Femur (tissue), 1 donor: Measurements from ENCODE around the gene SEC31A.
"Not testable (repeated sequence)": the region's sequence is repeated elsewhere in the genome, so short reads cannot be mapped to it uniquely, and the experiment has no call there.

Source experiments
- DNase-seq: peaks from one replicate; pipeline ENCODE4 v3.0.0-alpha.2; 2017

SEC31A gene

DNA sequence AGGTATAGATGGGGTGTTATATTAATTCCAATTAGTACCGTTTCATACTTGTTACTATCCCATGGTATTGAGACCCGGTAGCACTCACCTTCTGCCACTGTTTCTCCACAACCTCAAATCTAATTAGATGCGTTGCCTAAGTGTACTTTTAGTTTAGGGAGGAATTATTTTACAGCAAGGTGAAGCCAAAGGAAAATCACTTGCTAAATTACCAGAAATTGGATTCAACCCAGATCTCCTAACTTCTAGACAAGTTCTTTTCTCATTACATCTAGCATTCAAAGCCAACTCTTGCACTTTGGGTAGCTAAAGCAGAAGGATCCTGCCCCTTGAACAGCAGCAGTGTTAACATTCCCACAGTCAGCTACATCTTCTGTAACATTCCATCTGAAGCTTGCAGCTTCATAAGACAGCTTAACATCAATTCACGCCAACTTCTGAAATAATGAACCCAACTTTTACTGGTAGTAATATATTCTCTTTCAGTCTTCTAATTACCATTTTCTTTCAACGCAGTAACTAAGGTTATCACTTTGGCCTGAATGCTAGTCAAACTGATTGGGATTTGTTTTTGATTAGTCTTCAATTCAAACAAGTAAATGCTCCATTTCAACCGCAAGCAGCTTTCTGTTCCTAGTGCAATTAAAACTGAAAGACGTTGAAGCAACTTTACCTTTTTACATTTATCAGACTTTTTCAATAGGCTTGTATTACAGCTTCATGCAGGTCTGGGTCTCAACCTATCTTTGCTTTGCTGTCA, 934 bp upstream of the SEC31A start:
- DNase-seq: no peak

DNA sequence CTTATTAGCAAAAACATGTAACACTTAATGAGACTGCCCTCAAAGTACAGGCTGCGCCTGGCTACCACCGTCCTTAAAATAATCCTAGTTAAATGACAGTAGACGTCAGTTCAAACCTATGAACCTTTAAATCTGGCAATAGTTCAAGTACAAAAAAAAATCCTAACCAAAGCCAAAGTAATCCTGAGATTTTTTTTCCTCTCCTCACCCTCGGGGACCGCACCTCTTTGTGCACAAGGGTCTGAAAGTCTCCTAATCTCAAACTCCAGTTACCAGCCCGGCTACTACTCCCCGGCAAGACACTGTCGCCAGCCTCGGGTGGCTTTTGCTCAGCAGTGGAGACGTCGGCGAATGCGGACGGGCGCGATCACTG, 439 bp downstream of the SEC31A start:
- no peak for DNase-seq

DNA sequence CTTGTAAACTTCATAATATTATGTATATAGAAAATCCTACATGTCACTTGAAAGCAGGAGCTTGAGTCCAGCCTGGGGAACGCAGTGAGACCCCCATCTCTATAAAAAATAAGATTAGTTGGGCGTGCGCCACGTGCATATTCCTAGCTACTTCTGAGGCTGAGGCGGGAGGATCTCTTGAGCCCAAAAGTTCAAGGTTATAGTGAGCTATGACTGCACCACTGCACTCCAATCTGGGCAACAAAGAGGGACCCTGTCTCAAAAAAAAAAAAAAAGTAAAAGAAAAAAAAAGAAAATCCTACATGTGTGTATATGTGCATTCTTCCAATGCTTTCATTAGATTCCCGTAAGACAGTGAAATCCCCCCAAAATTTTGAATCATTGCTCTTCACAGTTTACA, 1.7 kb downstream of the SEC31A start:
- DNase-seq: no peak

DNA sequence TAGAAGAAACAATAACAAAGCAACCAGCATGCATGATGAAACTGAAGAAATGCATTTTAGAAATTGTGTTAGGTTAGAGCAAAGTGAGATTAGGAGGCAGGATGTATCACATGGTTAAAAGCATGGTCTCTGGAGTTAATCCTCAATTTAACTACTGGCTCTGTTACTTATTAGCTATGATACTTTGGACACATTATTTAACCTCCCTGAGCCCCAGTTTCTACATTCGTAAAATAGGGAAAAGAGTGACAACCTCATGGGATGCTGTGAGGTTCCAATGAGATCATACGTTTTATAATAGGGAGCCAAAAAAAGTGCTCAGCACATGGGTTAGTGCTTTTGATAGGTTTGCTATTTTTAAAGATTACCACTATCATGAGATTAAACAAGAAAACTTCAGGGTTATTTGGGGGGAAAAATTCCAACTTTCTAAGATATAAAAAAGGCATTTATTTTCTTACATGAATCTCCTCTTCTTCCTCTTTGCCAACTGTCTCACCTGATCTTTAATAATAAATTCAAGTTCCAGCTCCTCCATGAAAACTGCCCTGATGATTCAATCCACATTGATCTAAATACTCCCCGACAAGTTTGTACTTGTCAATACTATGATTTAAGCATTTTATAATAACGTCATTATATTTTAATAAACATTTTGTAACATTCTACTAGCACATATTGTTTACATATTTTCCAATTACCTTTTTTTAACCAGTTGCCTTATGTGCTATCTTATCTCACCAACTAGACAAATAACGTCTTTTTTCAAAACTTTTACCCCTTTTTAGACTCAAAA, 4.6 kb downstream of the SEC31A start:
- no peak for DNase-seq

DNA sequence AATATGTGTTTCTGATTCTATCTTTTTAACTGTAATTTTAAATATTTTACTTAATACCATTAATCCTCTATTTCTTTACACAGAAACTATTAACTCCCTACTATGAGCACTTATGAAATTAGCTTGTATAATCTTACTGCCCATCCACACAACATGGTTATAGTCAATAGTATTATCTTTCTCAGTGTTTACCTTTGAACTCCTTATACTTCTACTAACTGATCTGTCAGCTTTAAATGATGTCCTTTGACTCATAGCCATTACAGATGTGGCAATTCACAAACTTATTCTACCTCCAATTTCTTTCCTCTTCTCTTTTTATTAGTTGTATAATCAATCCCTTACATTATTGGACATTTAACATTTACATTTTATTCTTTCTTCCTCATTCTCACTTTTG, 5.5 kb downstream of the SEC31A start:
- no peak for DNase-seq

DNA sequence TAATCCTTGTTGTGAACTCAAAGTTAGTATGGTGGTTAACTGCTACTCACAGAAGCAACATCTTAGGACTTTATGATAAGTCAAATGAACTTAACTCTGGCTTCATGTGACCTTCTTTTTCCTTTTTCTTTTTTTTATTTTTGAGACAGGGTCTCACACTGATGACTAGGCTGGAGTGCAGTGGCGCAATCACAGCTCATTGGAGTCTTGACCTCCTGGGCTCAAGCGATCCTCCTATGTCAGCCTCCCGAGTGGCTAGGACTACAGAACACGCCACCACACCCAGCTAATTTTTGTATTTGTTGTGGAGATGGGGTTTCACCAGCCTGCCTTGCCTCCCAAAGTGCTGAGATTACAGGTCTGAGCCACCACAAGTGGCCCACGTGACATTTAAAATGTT, 22.4 kb downstream of the SEC31A start:
- no peak for DNase-seq

DNA sequence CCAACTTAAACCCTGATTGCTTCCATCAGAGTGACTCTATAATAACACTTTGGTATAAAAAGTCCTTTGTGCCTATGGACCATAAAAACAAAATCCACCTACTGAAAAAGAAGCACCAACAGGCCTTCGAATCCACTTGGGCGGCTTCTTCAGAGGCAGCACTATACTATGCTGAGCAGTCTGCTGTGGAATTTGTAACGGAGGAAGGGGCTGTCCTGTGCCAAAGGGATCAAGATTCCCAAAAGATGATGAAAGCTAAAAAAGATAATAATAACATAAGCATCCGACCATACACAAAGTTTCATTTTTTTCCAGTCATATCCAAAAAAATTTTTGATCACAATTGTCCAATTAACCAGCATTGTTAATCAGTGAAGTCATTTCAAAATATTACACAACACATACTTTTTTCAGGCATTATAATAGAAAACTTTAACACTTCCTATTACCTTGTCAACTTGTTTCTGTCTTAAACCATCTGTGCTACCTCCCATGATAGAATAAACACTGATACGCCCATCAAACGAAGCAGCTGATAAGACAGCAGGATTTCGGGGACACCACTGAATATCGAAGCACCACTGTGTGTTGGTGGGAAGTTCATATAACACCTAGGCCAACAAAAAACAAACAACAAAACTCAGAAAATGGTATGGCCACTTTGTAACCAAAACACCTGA, 24.1 kb downstream of the SEC31A start:
- DNase-seq: no peak

DNA sequence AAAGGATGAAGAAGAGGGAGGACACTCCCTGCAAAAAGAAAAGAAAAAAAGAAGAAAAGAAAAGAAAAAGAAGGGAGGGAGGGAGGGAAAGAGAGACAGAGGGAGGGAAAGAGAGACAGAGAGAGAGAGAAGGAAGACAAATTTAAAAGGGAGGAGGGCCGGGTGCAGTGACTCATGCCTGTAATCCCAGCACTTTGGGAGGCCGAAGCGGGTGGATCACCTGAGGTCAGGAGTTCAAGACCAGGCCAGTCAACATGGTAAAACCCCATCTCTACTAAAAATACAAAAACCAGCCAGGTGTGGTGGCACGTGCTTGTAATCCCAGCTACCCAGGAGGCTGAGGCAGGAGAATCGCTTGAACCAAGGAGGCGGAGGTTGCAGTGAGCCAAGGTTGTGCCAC, 24.9 kb downstream of the SEC31A start:
- not testable (repeated sequence) for DNase-seq

DNA sequence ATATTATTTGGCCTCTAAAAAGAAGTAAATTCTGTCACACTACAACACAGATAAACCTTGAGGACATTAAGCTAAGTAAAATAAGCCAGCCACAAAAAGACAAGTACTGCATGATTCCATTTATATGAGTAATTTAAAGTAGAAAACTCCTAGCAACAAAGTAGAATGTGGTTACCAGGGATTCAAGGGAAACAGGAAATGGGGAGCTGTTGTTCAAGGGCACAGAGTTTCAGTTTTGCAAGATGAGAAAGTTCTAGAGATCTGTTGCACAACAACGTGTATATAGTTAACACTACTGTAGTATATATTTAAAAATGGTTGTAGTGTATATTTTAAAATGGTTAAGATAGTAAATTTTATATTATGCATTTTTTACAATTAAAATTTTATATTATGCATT, 25.4 kb downstream of the SEC31A start:
- DNase-seq: no peak

DNA sequence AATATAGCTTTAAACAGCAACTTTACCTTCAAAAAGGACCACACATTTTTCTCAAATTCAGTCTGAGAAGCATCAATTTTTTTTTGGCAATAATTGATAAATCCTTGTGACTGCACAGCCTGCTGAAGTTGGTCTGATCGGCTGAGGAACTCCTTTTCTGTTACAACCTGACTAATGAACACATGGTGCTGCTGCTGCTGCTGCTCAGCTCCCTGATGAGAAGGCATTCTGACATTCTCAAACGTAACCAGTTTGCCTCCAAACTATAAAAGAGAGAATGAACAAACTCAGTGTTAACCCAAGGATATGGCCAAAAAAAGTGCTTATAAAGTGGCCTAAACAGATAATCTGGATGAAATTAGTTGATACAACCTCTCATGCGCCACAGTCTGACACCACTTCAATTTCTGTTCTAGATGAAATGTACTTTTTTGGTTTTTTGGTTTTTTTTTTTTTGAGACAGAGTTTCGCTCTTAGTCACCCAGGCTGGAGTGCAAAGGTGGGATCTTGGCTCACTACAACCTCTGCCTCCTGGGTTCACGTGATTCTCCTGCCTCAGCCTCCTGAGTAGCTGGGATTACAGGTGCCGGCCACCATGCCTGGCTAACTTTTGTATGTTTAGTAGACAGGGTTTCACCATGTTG, 26.5 kb downstream of the SEC31A start:
- DNase-seq: no peak

DNA sequence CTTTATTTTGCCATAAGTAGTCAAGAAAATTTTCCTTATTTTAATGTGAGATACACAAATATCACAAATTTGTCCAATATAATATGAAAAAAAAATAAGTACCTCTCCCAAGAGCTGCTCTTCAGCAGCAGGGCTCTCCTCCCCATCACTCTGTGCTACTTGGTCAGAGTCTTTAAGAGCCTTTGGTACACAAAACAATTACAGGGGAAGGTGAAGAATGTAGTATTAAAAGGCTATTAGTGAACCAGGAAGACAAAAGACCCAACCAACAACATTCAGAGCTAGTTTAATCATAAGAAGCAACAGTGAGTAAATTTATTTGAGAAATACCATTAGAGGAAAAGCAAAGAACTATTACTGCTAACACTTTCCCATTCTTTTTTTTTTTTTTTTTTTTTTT, 29.4 kb downstream of the SEC31A start:
- no peak for DNase-seq

DNA sequence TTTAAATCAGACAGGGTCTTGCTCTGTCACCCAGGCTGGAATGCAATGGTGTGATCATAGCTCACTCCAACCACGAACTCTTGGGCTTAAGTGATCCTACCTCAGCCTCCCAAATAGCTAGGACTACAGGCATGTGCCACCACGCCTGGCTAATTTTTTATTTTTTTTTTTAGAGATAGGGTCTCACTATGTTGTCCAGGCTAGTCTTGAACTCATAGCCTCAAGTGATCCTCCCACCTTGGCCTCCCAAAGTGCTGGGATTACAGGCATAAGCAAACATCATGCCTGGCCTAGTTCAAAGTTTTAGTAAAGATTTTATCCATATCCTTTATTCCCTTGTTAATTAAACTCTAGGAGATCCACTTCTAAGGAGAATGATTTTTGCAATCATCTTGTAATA, 30.5 kb downstream of the SEC31A start:
- DNase-seq: not testable (repeated sequence)

DNA sequence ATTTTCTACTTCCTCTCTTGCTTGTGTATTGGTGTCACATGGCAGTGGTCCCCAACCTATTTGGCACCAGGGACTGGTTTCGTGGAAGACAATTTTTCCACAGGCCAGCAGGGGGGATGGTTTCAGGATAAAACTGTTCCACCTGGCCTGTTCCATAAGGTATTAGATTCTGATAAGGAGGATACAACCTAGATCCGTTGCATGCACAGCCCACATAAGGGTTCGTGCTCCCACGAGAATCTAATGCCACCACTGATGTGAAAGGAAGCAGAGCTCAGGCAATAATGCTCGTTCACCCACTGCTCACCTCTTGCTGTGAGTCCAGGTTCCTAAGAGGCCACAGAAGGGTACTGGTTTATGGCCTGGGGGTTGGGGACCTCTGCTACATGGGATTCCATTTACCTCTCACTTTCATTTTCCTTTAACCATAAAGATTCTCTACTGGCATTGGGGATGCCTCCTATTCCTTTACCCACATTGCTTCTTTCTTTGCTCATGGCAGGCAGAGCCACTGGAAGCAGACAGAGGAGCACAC, 38.1 kb downstream of the SEC31A start:
- DNase-seq: no peak

DNA sequence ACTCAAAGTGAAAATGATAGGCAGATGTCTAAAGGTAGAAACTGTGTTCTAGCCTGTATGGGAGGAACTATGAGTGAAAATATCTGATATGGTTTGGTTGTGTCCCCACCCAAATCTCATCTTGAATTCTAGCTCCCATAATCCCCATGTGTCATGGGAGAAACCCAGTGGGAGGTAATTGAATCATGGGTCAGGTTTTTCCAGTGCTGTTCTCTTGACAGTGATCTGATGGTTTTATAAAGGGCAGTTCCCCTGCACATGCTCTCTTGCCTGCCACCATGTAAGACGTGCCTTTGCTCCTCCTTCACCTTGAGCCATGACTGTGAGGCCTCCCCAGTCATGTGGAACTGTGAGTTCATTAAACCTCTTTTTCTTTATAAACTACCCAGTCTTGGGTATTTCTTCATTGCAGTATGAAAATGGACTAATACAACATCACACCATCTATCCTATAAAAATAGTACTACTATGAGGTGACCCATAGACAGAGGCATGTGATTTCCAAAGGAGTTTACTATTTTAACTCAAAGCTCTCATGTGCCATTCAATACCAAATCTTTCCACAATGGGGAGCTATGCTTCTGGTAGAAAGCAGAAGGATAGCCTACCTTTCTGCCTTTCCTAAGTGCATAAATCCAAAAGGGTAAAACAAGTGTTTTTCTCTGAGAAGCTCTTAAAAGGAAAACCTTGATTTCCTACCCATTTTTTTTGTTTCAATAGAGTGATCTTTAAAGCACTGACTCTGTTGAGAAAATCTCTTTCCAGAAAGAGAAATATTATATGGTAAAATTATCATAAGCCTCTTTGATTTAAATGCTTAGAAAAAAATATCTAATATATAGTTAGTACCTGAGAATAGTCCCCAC, 38.8 kb downstream of the SEC31A start:
- no peak for DNase-seq

DNA sequence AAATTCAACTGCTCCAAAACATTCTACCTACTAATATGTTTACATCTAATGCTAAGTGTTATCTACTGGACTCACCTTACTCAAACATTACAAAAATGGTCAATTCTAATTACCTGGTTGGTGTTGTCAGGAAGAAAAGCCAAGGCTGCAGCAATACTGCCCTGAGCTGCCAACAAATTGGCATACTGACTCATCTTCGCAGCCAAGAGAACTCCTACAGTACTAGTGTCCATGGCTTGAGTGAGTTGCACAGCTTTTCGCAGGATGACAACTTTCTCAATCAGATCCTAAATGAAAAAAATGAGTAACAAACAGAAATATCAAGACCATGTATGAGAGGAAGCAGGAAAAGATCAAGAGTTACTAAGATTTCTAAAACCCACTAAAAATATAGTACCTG, 39.6 kb downstream of the SEC31A start:
- DNase-seq: no peak

DNA sequence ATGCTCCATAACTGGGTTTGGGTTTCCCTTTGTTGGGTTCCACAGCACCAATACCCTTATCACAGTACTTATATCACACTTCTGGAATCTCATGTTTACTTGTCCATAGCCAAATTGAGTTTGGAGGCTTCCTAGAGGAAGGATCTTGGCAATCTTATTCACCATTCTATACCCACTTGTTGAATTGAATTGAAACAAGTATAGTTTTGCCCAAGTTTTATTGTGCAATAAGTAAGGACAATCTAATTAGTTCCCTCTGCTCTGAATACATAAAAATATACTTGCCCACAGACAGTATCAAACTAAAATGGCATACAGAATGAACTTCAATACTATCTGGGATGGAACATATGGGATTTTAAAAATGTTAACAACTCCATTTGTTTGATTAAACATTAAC, 40.3 kb downstream of the SEC31A start:
- DNase-seq: no peak

DNA sequence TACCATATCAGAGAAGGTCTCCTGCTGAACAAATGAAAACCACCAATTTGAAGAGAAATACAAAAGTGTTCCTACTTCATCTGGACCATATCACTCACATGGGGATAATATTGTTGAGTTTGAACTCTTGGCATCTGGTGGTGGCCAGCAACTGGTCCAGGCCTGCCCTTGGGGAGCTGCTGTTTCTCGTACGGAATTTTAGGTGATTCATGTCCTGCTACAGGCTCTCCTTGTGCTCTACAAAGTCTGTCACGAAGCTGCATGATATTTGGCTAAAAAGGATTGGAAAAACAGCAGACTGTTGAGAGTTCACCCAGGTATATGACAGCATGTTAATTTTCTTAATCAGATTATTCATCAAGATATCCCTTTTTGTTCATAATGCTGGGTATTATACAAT, 42.2 kb downstream of the SEC31A start:
- DNase-seq: no peak

DNA sequence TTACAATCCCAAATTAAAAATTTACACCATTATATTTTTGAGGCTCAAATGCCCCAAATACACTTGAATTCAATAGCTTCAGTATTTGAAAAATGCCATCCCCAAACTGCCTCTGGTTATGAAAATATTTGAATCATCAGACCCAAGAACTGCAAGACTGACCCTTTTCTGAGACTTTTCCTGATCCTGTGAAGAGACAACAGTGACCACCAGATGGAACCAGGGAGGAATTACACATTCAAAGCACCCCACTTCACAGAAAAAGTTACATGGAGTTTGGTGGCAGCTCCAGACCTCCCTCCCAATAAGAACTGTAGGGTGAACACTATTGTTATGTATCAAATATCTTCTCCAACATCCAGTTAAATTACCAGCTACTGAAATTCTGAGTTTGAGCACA, 48.4 kb downstream of the SEC31A start:
- no peak for DNase-seq

DNA sequence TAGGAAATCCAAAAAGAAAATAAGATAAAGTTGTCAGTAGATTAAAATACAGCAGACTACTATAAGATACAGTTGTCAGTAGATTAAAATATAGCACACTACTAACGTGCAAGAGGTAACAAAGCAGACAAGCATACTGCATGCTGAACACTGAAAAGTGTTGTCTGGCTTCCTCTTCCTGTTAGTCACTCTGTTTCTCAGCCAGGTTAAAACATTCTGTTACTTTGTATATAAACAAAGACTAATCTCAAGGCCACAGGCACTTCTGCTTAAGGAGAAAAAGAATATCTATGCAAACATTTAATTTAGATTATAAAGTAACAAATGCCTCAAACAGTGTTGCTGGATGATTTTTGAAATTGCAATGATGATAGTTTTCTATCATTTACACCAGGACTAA, 51.3 kb downstream of the SEC31A start:
- DNase-seq: no peak

DNA sequence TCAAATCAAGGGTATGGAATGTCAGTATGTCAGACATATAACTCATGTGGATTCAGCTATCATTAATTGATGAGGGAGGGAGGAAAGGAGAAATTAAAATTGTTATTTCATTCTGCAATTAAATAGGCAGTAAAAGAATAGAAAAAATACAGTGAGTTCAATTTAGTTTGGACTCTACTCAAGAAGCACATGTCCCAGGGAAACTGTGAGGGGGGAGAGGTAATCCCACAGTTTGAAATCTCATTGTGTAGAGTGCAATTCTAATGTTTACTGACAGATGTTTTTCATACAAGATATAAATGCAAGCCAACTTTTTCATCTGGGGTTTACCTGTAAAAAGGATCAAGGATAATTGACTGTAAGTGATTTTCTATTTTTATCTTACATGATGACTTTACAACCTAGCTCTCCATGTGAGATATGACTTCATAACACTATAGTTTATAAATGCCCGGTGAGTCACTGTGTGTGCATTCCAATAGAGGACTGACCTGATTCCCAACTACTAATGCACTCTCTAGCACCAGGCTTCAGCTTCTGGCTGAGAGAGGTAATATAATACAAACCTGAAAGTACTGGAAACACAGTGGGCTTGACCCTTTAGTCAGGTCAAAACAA, 57.1 kb downstream of the SEC31A start:
- DNase-seq: no peak

DNA sequence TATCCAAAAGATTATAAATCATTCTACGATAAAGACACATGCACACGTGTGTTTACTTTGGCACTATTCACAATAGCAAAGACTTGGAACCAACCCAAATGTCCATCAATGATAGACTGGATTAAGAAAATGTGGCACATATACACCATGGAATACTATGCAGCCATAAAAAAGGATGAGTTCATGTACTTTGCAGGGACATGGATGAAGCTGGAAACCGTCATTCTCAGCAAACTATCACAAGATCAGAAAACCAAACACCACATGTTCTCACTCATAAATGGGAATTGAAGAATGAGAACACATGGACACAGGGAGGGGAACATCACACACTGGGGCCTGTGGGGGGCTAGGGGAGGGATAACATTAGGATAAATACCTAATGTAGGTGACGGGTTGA, 57.9 kb downstream of the SEC31A start:
- not testable (repeated sequence) for DNase-seq

DNA sequence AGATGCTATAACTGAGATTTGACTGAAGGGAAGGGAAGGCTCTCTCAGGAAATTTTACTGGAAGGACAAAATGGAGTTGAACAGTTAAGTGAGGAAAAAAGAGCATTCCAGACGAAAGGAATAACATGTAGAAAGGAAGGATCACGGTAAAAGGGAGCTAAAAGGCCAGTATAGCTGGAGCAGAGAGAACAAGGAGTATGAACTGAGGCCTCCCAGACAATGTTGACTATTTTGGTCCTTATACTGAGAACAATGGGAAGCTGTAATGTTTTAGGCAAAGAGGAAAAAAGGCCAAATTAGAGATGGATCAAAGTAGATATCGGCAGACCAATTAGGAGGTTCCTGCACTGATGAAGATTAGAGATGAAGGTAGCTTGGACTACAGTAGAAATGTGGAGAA, 65.5 kb downstream of the SEC31A start:
- no peak for DNase-seq
